Smooth muscle cell (in vitro differentiated cells): ENCODE measurements around the gene CDKN1C. TPM values are rescaled to one million over a fixed set of nuclear protein-coding genes. Genes with fewer than 3 reads are reported as not detected.
A peak's percentile ranks its signal among the peaks of the same experiment; 100 is the strongest.

Experiments used
- DNase-seq: peaks from one replicate; lab custom pipeline; 2025; ENCODE audit not compliant: unreplicated experiment; lab: John Stamatoyannopoulos, UW
- H2AFZ ChIP-seq: fragments of 200-600 bp; sonication (generic); 2 replicates; pipeline ENCODE4 v1.6.0; 2016; ENCODE audit warnings: antibody characterized with exemption, low read depth, mild to moderate bottlenecking
- H3F3A ChIP-seq: fragments of 200-600 bp; sonication (generic); 2 replicates; pipeline ENCODE4 v1.6.0; 2017; ENCODE audit warnings: antibody characterized with exemption, low read depth
- H3K27ac ChIP-seq: fragments of 200-600 bp; sonication (generic); 2 replicates; pipeline ENCODE4 v1.5.1; 2016; ENCODE audit warnings: low read depth, mild to moderate bottlenecking
- H3K27me3 ChIP-seq: fragments of 200-600 bp; sonication (generic); 2 replicates; pipeline ENCODE4 v1.6.1; 2016; ENCODE audit warnings: low read depth, mild to moderate bottlenecking
- H3K36me3 ChIP-seq: fragments of 200-600 bp; sonication (generic); 2 replicates; pipeline ENCODE4 v1.5.1; 2016; ENCODE audit warnings: low read depth
- H3K4me1 ChIP-seq: fragments of 200-600 bp; sonication (generic); 2 replicates; pipeline ENCODE4 v1.5.1; 2016; ENCODE audit warnings: low read depth
- H3K4me2 ChIP-seq: fragments of 200-600 bp; sonication (generic); 2 replicates; pipeline ENCODE4 v1.6.0; 2016; ENCODE audit warnings: mild to moderate bottlenecking
- H3K4me3 ChIP-seq: fragments of 200-600 bp; sonication (generic); 2 replicates; pipeline ENCODE4 v1.5.1; 2016; ENCODE audit warnings: mild to moderate bottlenecking
- H3K79me2 ChIP-seq: fragments of 200-600 bp; sonication (generic); 2 replicates; pipeline ENCODE4 v1.6.0; 2016; ENCODE audit warnings: low read depth, mild to moderate bottlenecking
- H3K9ac ChIP-seq: fragments of 200-600 bp; sonication (generic); 2 replicates; pipeline ENCODE4 v1.6.0; 2016; ENCODE audit warnings: low read depth
- H3K9me3 ChIP-seq: fragments of 200-600 bp; sonication (generic); replicated peaks from 2 replicates; pipeline ENCODE4 v1.5.1; 2016; ENCODE audit warnings: low read depth
- H4K20me1 ChIP-seq: fragments of 200-600 bp; sonication (generic); 2 replicates; pipeline ENCODE4 v1.6.0; 2016; ENCODE audit warnings: low read depth
- CTCF ChIP-seq: fragments of 200-600 bp; sonication (generic); IDR thresholded peaks from 2 replicates; pipeline ENCODE4 v1.5.1; 2017; ENCODE audit warnings: borderline replicate concordance, mild to moderate bottlenecking, antibody characterized with exemption; ENCODE audit not compliant: insufficient read depth, poor library complexity, severe bottlenecking
- WGBS: methylation state at CpG from one replicate; pipeline ENCODE4 v1.1.7; 2016; ENCODE audit warnings: low lambda C conversion rate; 5-methylcytosine and 5-hydroxymethylcytosine counted together
- polyA plus RNA-seq: library from polyadenylated mRNA; unstranded; fragments of >200 nt; fragmentation: Nextera tagmentation; extraction: Ambion mirVana; gene quantifications from 2 replicates; pipeline ENCODE4 v1.2.1, GENCODE V29; 2016
- total RNA-seq: library from RNA; depleted of rRNA; stranded (reverse); fragments of >200 nt; gene quantifications from 2 replicates; pipeline ENCODE4 v1.2.3, GENCODE V29; 2014

CDKN1C gene
- total and polyA plus RNA-seq, 2 experiments from 2014 or later: 171 to 392 TPM

- no peak for TF ChIP-seq CTCF
- DNase-seq: no peak
- peak overlapping the region; percentile 51 for H2AFZ ChIP-seq
- H3F3A ChIP-seq: no peaks in the 10 kb centered on the region
- no peak overlapping the region for H3K9ac ChIP-seq
- peak overlapping the region; percentile 31 for H3K4me3 ChIP-seq
- no peak overlapping the region for H3K27ac ChIP-seq
- no peaks in the 10 kb centered on the region for H4K20me1 ChIP-seq
- peaks cover 38% of the 10 kb centered on the region for H3K27me3 ChIP-seq
- H3K36me3 ChIP-seq: no peaks in the 10 kb centered on the region
- WGBS: 43% methylated on average over 25 of the region's 25 CpGs
- no peaks in the 10 kb centered on the region for H3K9me3 ChIP-seq
- H3K4me1 ChIP-seq: peaks cover 16% of the 10 kb centered on the region
- H3K4me2 ChIP-seq: peak overlapping the region; percentile 79
- no peaks in the 10 kb centered on the region for H3K79me2 ChIP-seq
Observed at GRCh38 chr11:2867722-2868505, 17.7 kb downstream of the CDKN1C start.

DNA sequence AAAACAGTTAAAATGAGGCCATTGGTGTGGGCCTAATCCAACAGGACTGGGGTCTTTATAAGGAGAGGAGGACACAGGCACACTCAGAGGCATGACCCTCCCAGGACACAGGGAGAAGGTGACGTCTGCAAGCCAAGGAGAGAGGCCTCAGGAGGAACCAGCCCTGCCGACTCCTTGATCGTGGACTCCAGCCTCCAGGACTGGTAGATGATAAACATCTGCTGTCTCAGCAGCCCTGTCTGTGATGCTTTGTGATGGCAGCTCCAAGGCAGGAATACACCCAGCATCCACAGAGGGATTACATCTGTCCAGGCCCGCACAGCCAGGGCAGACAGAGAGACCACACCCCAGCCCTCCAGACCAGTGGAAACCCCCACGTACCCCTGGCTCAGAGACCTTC is 18.4 kb downstream of the CDKN1C start:
- Histone ChIP-seq H3F3A (no peaks in the 10 kb centered on the region), H3K79me2 (no peaks in the 10 kb centered on the region), H4K20me1 (no peaks in the 10 kb centered on the region), H3K4me1 (peaks cover 16% of the 10 kb centered on the region), H3K27me3 (peaks cover 38% of the 10 kb centered on the region), H3K36me3 (no peaks in the 10 kb centered on the region), H3K27ac (no peak overlapping the region), H3K9ac (no peak overlapping the region), H3K4me2 (no peak overlapping the region), H3K9me3 (no peaks in the 10 kb centered on the region), H3K4me3 (no peak overlapping the region), H2AFZ (no peak overlapping the region)
- whole genome bisulfite sequencing: 92% methylated on average over 5 of the region's 5 CpGs
- TF ChIP-seq CTCF: no peak
- DNase-seq: no peak

DNA sequence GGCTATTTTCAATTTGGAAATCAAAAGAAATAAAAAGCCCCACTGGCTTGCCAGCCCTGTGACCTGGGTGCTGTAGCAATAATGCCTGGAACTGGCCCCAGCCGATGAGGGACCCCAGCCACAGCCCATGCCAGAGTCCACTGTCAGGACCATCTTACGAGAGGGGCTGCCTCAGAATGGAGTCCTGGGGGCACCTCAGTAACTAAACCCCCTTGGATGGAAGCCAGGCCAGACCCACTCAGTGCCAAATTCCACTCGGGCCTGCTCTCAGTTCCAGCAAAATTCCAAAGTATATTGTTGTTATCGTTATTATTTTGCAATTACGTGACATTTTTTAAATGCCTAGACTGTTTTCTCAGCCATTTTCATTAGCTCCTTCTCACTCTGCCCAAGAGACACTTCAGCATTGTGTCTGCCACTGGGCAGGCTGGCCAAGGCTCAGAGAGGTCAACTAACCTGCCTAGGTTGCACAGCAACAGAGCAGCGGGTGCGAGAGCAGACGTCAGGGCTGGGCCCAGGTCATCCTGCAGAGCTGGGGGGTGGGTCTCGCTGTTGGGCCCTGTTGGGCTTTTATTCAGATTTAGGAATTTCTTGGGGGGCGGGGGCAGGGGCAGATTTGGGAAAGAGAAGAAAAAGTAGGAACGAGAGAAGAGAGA is 19.5 kb downstream of the CDKN1C start:
- no peak overlapping the region for H2AFZ ChIP-seq
- TF ChIP-seq CTCF: no peak
- no peaks in the 10 kb centered on the region for H3F3A ChIP-seq
- H3K9me3 ChIP-seq: no peaks in the 10 kb centered on the region
- H3K4me2 ChIP-seq: no peak overlapping the region
- no peaks in the 10 kb centered on the region for H3K36me3 ChIP-seq
- no peak overlapping the region for H3K27ac ChIP-seq
- H3K4me3 ChIP-seq: no peak overlapping the region
- H3K9ac ChIP-seq: no peak overlapping the region
- DNase-seq: no peak
- no peaks in the 10 kb centered on the region for H4K20me1 ChIP-seq
- WGBS: 91% methylated on average over 11 of the region's 11 CpGs
- H3K4me1 ChIP-seq: peaks cover 16% of the 10 kb centered on the region
- peaks cover 32% of the 10 kb centered on the region for H3K27me3 ChIP-seq
- no peaks in the 10 kb centered on the region for H3K79me2 ChIP-seq

DNA sequence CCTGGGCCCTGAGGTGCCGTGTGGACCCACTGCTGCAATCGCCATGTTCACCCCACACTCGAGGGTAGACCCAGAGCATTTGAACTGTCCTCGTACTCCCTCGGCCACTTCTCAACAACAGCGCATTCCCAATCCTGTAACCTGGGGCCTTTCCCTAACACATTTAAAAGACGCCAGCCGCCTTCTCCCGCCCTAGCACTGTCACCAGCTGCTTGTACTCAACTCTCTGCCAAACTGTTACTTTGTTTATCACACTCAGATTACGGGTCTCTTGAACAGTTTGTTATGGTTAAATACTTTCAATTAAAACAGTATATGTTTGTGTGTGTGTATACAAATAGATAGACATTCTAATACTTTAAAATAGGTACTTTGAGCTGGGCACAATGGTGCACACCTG is 20.7 kb downstream of the CDKN1C start:
- no peak for DNase-seq
- H3K9ac ChIP-seq: no peak overlapping the region

More for the DNA sequence above, 20.7 kb downstream of the CDKN1C start:
- Histone ChIP-seq H3K27ac (no peak overlapping the region), H3F3A (no peaks in the 10 kb centered on the region), H3K36me3 (no peaks in the 10 kb centered on the region), H3K9me3 (no peaks in the 10 kb centered on the region), H3K79me2 (no peaks in the 10 kb centered on the region), H2AFZ (no peak overlapping the region), H3K4me2 (no peak overlapping the region), H3K4me1 (peaks cover 16% of the 10 kb centered on the region), H3K4me3 (no peak overlapping the region), H3K27me3 (peaks cover 22% of the 10 kb centered on the region), H4K20me1 (no peaks in the 10 kb centered on the region)
- 86% methylated on average over 10 of the region's 10 CpGs for WGBS
- TF ChIP-seq CTCF: no peak
